ENCODE results near the gene NOS1AP.
A peak's percentile ranks its signal among the peaks of the same experiment; 100 is the strongest.

NOS1AP gene

GRCh38 chr1:162137179-162137960 lies 67.9 kb downstream of the NOS1AP start:
- Histone ChIP-seq H3K27me3 (ENCODE audit: insufficient read depth, insufficient read length) (no peaks in the 10 kb centered on the region), H3K4me1 (ENCODE audit: insufficient read depth, insufficient read length) (peaks cover 4% of the 10 kb centered on the region), H3K9ac (ENCODE audit: insufficient read length, low read depth) (no peak overlapping the region), H3K9me3 (ENCODE audit: insufficient read depth, low read length) (no peaks in the 10 kb centered on the region), H3K4me3 (ENCODE audit: insufficient read length, low read depth) (no peak overlapping the region), H3K36me3 (ENCODE audit: insufficient read depth, insufficient read length, low read length) (no peaks in the 10 kb centered on the region)
- no peak for DNase-seq (ENCODE audit: low read depth, low spot score)
- TF ChIP-seq SUZ12 (IDR thresholded peaks at IDR 0.05; ENCODE audit: extremely low read depth, insufficient read depth, insufficient read length) (no peak), YY1 (IDR thresholded peaks at IDR 0.05; ENCODE audit: insufficient read depth, insufficient read length) (no peak), ZNF274 (IDR thresholded peaks at IDR 0.05; ENCODE audit: low read depth, low read length) (no peak)

GRCh38 chr1:162138112-162138511 lies 68.6 kb downstream of the NOS1AP start:
- Histone ChIP-seq H3K27me3 (ENCODE audit: insufficient read depth, insufficient read length) (no peaks in the 10 kb centered on the region), H3K36me3 (ENCODE audit: insufficient read depth, insufficient read length, low read length) (no peaks in the 10 kb centered on the region), H3K9me3 (ENCODE audit: insufficient read depth, low read length) (no peaks in the 10 kb centered on the region), H3K4me1 (ENCODE audit: insufficient read depth, insufficient read length) (peaks cover 4% of the 10 kb centered on the region), H3K9ac (ENCODE audit: insufficient read length, low read depth) (no peak overlapping the region), H3K4me3 (ENCODE audit: insufficient read length, low read depth) (no peak overlapping the region)
- DNase-seq (ENCODE audit: low read depth, low spot score) = no peak
- no peak for TF ChIP-seq ZNF274 (IDR thresholded peaks at IDR 0.05; ENCODE audit: low read depth, low read length)
- TF ChIP-seq YY1 (IDR thresholded peaks at IDR 0.05; ENCODE audit: insufficient read depth, insufficient read length) = no peak
- no peak for TF ChIP-seq SUZ12 (IDR thresholded peaks at IDR 0.05; ENCODE audit: extremely low read depth, insufficient read depth, insufficient read length)

- Histone ChIP-seq H3K27me3 (ENCODE audit: insufficient read depth, insufficient read length) (no peaks in the 10 kb centered on the region), H3K9me3 (ENCODE audit: insufficient read depth, low read length) (no peaks in the 10 kb centered on the region), H3K36me3 (ENCODE audit: insufficient read depth, insufficient read length, low read length) (no peaks in the 10 kb centered on the region), H3K9ac (ENCODE audit: insufficient read length, low read depth) (no peak overlapping the region), H3K4me1 (ENCODE audit: insufficient read depth, insufficient read length) (peaks cover 5% of the 10 kb centered on the region), H3K4me3 (ENCODE audit: insufficient read length, low read depth) (no peak overlapping the region)
- no peak for DNase-seq (ENCODE audit: low read depth, low spot score)
- no peak for TF ChIP-seq SUZ12 (IDR thresholded peaks at IDR 0.05; ENCODE audit: extremely low read depth, insufficient read depth, insufficient read length)
- no peak for TF ChIP-seq ZNF274 (IDR thresholded peaks at IDR 0.05; ENCODE audit: low read depth, low read length)
- TF ChIP-seq YY1 (IDR thresholded peaks at IDR 0.05; ENCODE audit: insufficient read depth, insufficient read length) = no peak
Measured at GRCh38 chr1:162138599-162139181, 69.2 kb downstream of the NOS1AP start.

- no peak overlapping the region for H3K4me3 ChIP-seq (ENCODE audit: insufficient read length, low read depth)
- H3K9ac ChIP-seq (ENCODE audit: insufficient read length, low read depth) = no peak overlapping the region
- DNase-seq (ENCODE audit: low read depth, low spot score) = no peak
- H3K4me1 ChIP-seq (ENCODE audit: insufficient read depth, insufficient read length) = peaks cover 7% of the 10 kb centered on the region
- no peaks in the 10 kb centered on the region for H3K36me3 ChIP-seq (ENCODE audit: insufficient read depth, insufficient read length, low read length)
- TF ChIP-seq ZNF274 (IDR thresholded peaks at IDR 0.05; ENCODE audit: low read depth, low read length) = no peak
- TF ChIP-seq SUZ12 (IDR thresholded peaks at IDR 0.05; ENCODE audit: extremely low read depth, insufficient read depth, insufficient read length) = no peak
- TF ChIP-seq YY1 (IDR thresholded peaks at IDR 0.05; ENCODE audit: insufficient read depth, insufficient read length) = no peak
- no peaks in the 10 kb centered on the region for H3K9me3 ChIP-seq (ENCODE audit: insufficient read depth, low read length)
- H3K27me3 ChIP-seq (ENCODE audit: insufficient read depth, insufficient read length) = no peaks in the 10 kb centered on the region
Measured at GRCh38 chr1:162139211-162139610, 69.7 kb downstream of the NOS1AP start.

- Histone ChIP-seq H3K9me3 (ENCODE audit: insufficient read depth, low read length) (no peaks in the 10 kb centered on the region), H3K9ac (ENCODE audit: insufficient read length, low read depth) (no peak overlapping the region), H3K27me3 (ENCODE audit: insufficient read depth, insufficient read length) (no peaks in the 10 kb centered on the region), H3K36me3 (ENCODE audit: insufficient read depth, insufficient read length, low read length) (no peaks in the 10 kb centered on the region), H3K4me1 (ENCODE audit: insufficient read depth, insufficient read length) (peaks cover 18% of the 10 kb centered on the region), H3K4me3 (ENCODE audit: insufficient read length, low read depth) (no peak overlapping the region)
- no peak for DNase-seq (ENCODE audit: low read depth, low spot score)
- no peak for TF ChIP-seq ZNF274 (IDR thresholded peaks at IDR 0.05; ENCODE audit: low read depth, low read length)
- no peak for TF ChIP-seq YY1 (IDR thresholded peaks at IDR 0.05; ENCODE audit: insufficient read depth, insufficient read length)
- no peak for TF ChIP-seq SUZ12 (IDR thresholded peaks at IDR 0.05; ENCODE audit: extremely low read depth, insufficient read depth, insufficient read length)
Measured at GRCh38 chr1:162141281-162142054, 72.0 kb downstream of the NOS1AP start.

GRCh38 chr1:162142968-162143367 lies 73.5 kb downstream of the NOS1AP start:
- H3K4me1 ChIP-seq (ENCODE audit: insufficient read depth, insufficient read length) = peaks cover 16% of the 10 kb centered on the region
- H3K9me3 ChIP-seq (ENCODE audit: insufficient read depth, low read length) = no peaks in the 10 kb centered on the region
- no peak for TF ChIP-seq YY1 (IDR thresholded peaks at IDR 0.05; ENCODE audit: insufficient read depth, insufficient read length)
- TF ChIP-seq SUZ12 (IDR thresholded peaks at IDR 0.05; ENCODE audit: extremely low read depth, insufficient read depth, insufficient read length) = no peak
- TF ChIP-seq ZNF274 (IDR thresholded peaks at IDR 0.05; ENCODE audit: low read depth, low read length) = no peak
- no peak for DNase-seq (ENCODE audit: low read depth, low spot score)
- H3K4me3 ChIP-seq (ENCODE audit: insufficient read length, low read depth) = no peak overlapping the region
- no peaks in the 10 kb centered on the region for H3K36me3 ChIP-seq (ENCODE audit: insufficient read depth, insufficient read length, low read length)
- no peaks in the 10 kb centered on the region for H3K27me3 ChIP-seq (ENCODE audit: insufficient read depth, insufficient read length)
- no peak overlapping the region for H3K9ac ChIP-seq (ENCODE audit: insufficient read length, low read depth)

- Histone ChIP-seq H3K4me3 (ENCODE audit: insufficient read length, low read depth) (no peak overlapping the region), H3K36me3 (ENCODE audit: insufficient read depth, insufficient read length, low read length) (no peaks in the 10 kb centered on the region), H3K9ac (ENCODE audit: insufficient read length, low read depth) (peak overlapping the region; percentile 24), H3K9me3 (ENCODE audit: insufficient read depth, low read length) (no peaks in the 10 kb centered on the region), H3K27me3 (ENCODE audit: insufficient read depth, insufficient read length) (no peaks in the 10 kb centered on the region), H3K4me1 (ENCODE audit: insufficient read depth, insufficient read length) (peaks cover 26% of the 10 kb centered on the region)
- DNase-seq (ENCODE audit: low read depth, low spot score) = no peak
- TF ChIP-seq ZNF274 (IDR thresholded peaks at IDR 0.05; ENCODE audit: low read depth, low read length) = no peak
- no peak for TF ChIP-seq YY1 (IDR thresholded peaks at IDR 0.05; ENCODE audit: insufficient read depth, insufficient read length)
- TF ChIP-seq SUZ12 (IDR thresholded peaks at IDR 0.05; ENCODE audit: extremely low read depth, insufficient read depth, insufficient read length) = no peak
Measured at GRCh38 chr1:162144268-162144667, 74.8 kb downstream of the NOS1AP start.
